ENCODE results near the gene XKR7.

GRCh38 chr20:32019563-32020463, 51.9 kb downstream of the XKR7 start:
- no peak for TF ChIP-seq CTCF (IDR thresholded peaks at IDR 0.05)
- no peak for TF ChIP-seq POLR2A (IDR thresholded peaks at IDR 0.05)

Data from right lobe of liver (tissue), 4 donors.